LNCAP (cell line): ENCODE data around the gene KLHDC9.

Experiments
- CTCF ChIP-seq: fragments of 450-650 bp; IDR thresholded peaks from 2 replicates; pipeline ENCODE4 v1.5.1; 2017; ENCODE audit warnings: mild to moderate bottlenecking

Gene KLHDC9

DNA sequence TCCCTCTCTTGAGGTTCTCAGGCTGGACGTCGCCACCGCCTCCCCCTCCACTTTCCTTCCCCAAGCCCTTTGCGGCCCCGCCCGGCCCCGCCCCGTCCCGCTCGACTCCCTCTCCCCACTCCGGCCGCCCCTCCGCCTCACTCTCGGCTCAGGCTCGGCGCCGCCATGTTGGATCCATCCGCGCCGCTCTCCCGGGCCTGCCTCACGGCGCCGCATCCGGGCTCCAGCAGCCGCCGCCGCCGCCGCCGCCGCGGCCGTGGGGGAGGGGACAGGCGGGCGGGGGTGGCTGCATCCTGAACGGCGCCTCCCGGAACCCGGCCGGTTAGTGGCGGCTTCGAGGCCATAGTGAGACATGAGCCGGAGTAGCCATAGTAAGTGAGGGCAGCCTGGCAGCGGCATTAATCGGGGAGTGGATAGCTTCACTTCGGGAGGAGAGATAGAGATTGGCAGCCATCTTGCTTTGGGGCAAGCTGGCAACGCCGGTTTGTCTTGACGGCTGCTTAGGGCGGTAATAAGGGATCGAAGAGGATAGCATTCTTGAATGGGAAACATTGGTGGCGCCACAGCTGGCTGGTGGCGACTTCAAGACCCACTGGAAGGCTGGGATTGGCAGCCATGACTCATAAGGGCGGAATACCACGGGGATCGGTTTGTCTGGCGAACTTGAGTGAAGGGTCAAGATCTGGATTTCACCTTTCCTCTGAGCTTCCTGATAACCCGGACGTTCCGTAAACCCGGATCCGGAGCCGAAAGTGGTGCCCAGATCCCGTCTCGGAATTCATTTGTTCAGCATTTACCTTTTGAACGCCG lies 34.5 kb downstream of the KLHDC9 start, which contains the start of gene DEDD:
Gene DEDD, minus strand, starts transcription at position 258 of the 810 bp plus-strand sequence. CDS start 8,205 bp downstream, outside the sequence.
- no peak; the same call in 1 of the 2 replicates for TF ChIP-seq CTCF

DNA sequence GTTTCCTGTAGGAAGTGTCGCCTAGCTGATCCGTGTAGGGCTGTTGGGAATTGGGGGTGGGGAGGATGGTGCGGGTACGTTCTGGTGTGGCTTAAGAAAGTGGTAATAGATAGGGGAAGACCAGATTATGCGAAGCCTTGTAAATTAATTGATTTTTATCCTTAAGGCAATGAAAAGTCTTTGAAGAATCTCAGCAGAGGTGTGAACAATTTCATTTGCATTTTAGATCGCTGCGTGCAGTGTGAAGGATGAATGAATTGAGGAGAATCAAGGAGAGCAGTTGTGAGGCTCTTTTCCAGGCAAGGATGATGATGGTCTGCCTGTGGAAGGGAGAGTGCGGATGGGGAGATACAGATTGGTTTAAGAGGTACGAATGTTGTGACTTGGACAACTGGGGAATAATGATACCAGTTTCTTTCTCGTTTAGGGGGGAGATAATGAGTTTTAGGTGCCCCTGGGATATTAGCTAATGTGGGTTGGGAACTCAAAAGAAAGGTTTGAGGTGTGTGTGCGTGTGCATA lies 35.1 kb downstream of the KLHDC9 start:
- no peak for TF ChIP-seq CTCF

DNA sequence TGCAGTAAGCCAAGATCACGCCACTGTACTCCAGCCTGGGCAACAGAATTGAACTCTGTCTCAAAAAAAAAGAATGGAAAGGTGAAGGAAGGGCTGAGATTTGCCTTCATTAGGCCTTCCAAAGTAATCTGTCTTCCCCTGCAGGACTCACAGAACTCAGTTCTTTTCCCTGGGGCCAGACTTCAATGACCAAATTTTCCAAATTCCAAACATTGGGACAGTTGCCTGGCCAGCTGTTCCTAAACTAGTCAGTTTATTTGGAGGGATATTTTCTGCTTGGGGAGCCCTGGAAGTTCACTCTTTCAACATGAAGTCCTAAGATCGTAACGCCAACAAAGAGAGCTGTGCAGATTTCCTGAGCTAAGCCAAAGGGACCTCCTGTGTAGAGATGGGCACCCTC lies 39.7 kb downstream of the KLHDC9 start:
- TF ChIP-seq CTCF, result no peak

GRCh38 chr1:161138431-161138830 lies 40.3 kb downstream of the KLHDC9 start:
- TF ChIP-seq CTCF, result no peak

DNA sequence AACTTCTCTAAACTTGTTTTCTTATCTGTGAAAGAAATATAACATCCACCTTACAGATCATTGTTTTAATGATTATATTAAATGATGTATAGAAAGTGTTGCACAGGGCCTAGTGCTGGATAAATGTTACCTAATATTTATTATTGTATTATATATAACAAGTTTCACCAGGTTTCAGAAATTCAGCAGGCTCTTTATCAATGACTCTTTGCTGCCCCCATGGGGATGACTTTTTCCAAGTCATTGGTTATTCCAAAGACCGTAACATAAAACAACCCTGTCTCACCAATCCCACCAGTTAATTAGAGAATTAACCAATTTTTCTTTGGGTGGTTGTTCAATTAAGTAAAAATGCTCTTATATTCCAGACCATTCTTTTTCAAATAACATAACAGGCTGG lies 41.6 kb downstream of the KLHDC9 start:
- TF ChIP-seq CTCF, result peak; percentile 61

DNA sequence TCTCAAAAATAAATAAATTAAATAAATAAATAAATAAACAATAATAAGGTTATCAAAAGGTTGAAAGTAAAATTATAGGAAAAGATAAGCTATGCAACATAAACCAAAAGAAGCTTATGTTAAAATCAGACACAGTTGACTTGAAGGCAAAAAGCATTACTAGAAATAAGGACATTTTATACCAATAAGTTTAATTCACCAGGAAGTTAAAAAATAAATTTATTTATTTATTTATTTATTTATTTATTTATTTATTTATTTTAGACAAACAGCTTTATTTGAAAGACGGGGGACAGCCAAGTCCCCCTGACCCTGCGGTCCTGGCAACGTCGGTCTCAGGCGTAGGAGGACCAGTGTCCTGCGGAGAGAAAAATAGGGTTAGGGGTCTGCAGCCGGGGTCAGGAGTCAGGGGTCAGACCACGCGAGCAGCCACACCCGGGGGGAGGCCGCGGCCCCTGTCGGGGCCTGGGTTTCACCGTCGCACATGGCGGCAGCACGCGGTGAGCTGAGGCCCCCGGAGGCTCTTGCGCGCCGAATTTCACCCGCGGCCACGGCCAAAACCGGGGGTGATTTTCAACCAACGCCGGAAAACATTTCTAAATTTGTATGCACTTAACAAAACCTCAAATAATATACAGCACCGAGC lies 42.7 kb downstream of the KLHDC9 start:
- no peak for TF ChIP-seq CTCF

DNA sequence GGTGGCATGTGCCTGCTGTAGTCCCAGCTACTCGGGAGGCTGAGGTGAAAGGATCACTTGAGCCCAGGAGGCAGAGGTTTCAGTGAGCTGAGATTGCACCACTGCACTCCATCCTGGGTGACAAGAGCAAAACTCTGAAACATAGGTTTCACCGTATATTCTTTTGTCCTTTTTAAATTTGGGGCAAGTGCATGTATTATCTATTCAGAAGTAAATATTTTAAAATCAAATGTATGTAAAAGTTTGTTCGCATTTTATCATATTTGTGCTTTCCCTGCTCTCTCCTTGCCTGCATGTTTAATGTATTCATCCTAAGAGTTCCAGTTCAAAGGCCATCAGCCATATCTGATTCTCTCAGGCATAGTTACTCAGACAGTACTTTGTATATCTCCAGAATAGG lies 47.7 kb downstream of the KLHDC9 start:
- no peak for TF ChIP-seq CTCF
